Neural cell (in vitro differentiated cells): ENCODE measurements around the gene SLC6A11. TPM values are rescaled to one million over a fixed set of nuclear protein-coding genes. Genes with fewer than 3 reads are reported as not detected.

ENCODE experiments used
- H2AFZ ChIP-seq: fragments of 200-600, 300-800 bp; sonication (generic), shearing (Covaris generic); 2 replicates; pipeline ENCODE4 v1.6.0; 2014; ENCODE audit warnings: low read depth, mild to moderate bottlenecking, antibody characterized with exemption, low read length, moderate library complexity
- H3F3A ChIP-seq: fragments of 200-600 bp; shearing (Covaris generic); 2 replicates; pipeline ENCODE4 v1.6.1; 2016; ENCODE audit warnings: mild to moderate bottlenecking, moderate library complexity, mixed read lengths, antibody characterized with exemption, low read length; ENCODE audit not compliant: insufficient read depth, poor library complexity, severe bottlenecking
- H3K27ac ChIP-seq: fragments of 200-600, 300-800 bp; sonication (generic), shearing (Covaris generic); 2 replicates; pipeline ENCODE4 v1.5.1; 2014; ENCODE audit warnings: mild to moderate bottlenecking, low read length, moderate library complexity
- H3K27me3 ChIP-seq: fragments of 300-800, 200-600 bp; sonication (generic), shearing (Covaris generic); 2 replicates; pipeline ENCODE4 v1.6.0; 2014; ENCODE audit warnings: mild to moderate bottlenecking, low read depth, low read length, moderate library complexity; ENCODE audit not compliant: insufficient read depth
- H3K36me3 ChIP-seq: fragments of 300-800, 200-600 bp; sonication (generic), shearing (Covaris generic); 2 replicates; pipeline ENCODE4 v1.5.1; 2014; ENCODE audit warnings: mild to moderate bottlenecking, antibody characterized with exemption, low read length, moderate library complexity; ENCODE audit not compliant: insufficient read depth
- H3K4me2 ChIP-seq: fragments of 300-800, 200-600 bp; sonication (generic), shearing (Covaris generic); 2 replicates; pipeline ENCODE4 v1.6.0; 2014; ENCODE audit warnings: mild to moderate bottlenecking, low read length
- H3K4me3 ChIP-seq: fragments of 300-800, 200-600 bp; sonication (generic), shearing (Covaris generic); 2 replicates; pipeline ENCODE4 v1.5.1; 2014; ENCODE audit warnings: mild to moderate bottlenecking, low read length, moderate library complexity
- H3K79me2 ChIP-seq: fragments of 200-600 bp; shearing (Covaris generic); replicated peaks from 2 replicates; pipeline ENCODE4 v1.6.0; 2014; ENCODE audit warnings: mild to moderate bottlenecking, low read length, moderate library complexity; ENCODE audit not compliant: insufficient read depth
- H3K9ac ChIP-seq: fragments of 300-800, 200-600 bp; sonication (generic), shearing (Covaris generic); 2 replicates; pipeline ENCODE4 v1.6.1; 2016; ENCODE audit warnings: mild to moderate bottlenecking, low read length, mixed read lengths
- H3K9me2 ChIP-seq: fragments of 200-600 bp; shearing (Covaris generic); 2 replicates; pipeline ENCODE4 v1.6.1; 2016; ENCODE audit warnings: mild to moderate bottlenecking, low read length, mixed read lengths; ENCODE audit not compliant: insufficient read depth
- H3K9me3 ChIP-seq: fragments of 200-600, 300-800 bp; sonication (generic), shearing (Covaris generic); 2 replicates; pipeline ENCODE4 v1.6.1; 2016; ENCODE audit warnings: mild to moderate bottlenecking, mixed run types, low read length, moderate library complexity, mixed read lengths
- H4K20me1 ChIP-seq: fragments of 200-600 bp; shearing (Covaris generic); 2 replicates; pipeline ENCODE4 v1.6.1; 2016; ENCODE audit warnings: mild to moderate bottlenecking, mixed run types; ENCODE audit not compliant: insufficient read depth
- CTCF ChIP-seq: fragments of 450-650 bp; IDR thresholded peaks from 2 replicates; pipeline ENCODE4 v1.5.1; 2014; ENCODE audit warnings: antibody characterized with exemption, mild to moderate bottlenecking, moderate library complexity; ENCODE audit not compliant: poor library complexity, severe bottlenecking
- EP300 ChIP-seq: fragments of 450-650 bp; conservative IDR thresholded peaks from 2 replicates; pipeline ENCODE4 v1.6.1; 2014; ENCODE audit warnings: antibody characterized with exemption, mild to moderate bottlenecking, moderate library complexity; ENCODE audit not compliant: poor library complexity, severe bottlenecking
- EZH2 ChIP-seq: fragments of 200-600, 300-800 bp; shearing (Covaris generic), sonication (generic); IDR thresholded peaks from 2 replicates; pipeline ENCODE4 v1.6.1; 2014; ENCODE audit warnings: antibody characterized with exemption, low read length, borderline replicate concordance, mild to moderate bottlenecking; ENCODE audit not compliant: insufficient read depth, poor library complexity, severe bottlenecking
- MXI1 ChIP-seq: fragments of 450-650 bp; conservative IDR thresholded peaks from 2 replicates; pipeline ENCODE4 v1.6.1; 2014; ENCODE audit warnings: antibody characterized with exemption, mild to moderate bottlenecking; ENCODE audit not compliant: poor library complexity, severe bottlenecking
- POLR2AphosphoS5 ChIP-seq: IDR thresholded peaks from 2 replicates; pipeline ENCODE4 v1.6.1; 2012
- RAD21 ChIP-seq: fragments of 450-650 bp; conservative IDR thresholded peaks from 2 replicates; pipeline ENCODE4 v1.6.1; 2014; ENCODE audit warnings: antibody characterized with exemption, mild to moderate bottlenecking, moderate library complexity
- SMC3 ChIP-seq: fragments of 450-650 bp; conservative IDR thresholded peaks from 2 replicates; pipeline ENCODE4 v1.6.1; 2014; ENCODE audit warnings: antibody characterized with exemption, mild to moderate bottlenecking, moderate library complexity; ENCODE audit not compliant: poor library complexity
- TAF1 ChIP-seq: IDR thresholded peaks from 2 replicates; pipeline ENCODE4 v1.6.1; 2012; ENCODE audit warnings: low read depth
- polyA plus RNA-seq: library from polyadenylated mRNA; depleted of rRNA; stranded (reverse); fragments of >200 nt; gene quantifications from 2 replicates; pipeline ENCODE4 v1.2.3, GENCODE V29; 2014
- TF ChIP-seq, protein P1 (sequence below): IDR thresholded peaks from 2 replicates; pipeline ENCODE4 v1.6.1; 2012; ENCODE audit warnings: borderline replicate concordance

The SLC6A11 gene
- polyA plus RNA-seq, 1 donor from 2014 or later = 4.2 TPM

- H3K4me3 ChIP-seq = no peak overlapping the region
- H4K20me1 ChIP-seq = no peaks in the 10 kb centered on the region
- no peaks in the 10 kb centered on the region for H3K9me3 ChIP-seq
- TF ChIP-seq POLR2AphosphoS5 = no peak
- TF ChIP-seq SMC3 = no peak
- TF ChIP-seq MXI1 = no peak
- no peak for TF ChIP-seq EP300
- no peak for TF ChIP-seq TAF1
- TF ChIP-seq, protein P1, sequence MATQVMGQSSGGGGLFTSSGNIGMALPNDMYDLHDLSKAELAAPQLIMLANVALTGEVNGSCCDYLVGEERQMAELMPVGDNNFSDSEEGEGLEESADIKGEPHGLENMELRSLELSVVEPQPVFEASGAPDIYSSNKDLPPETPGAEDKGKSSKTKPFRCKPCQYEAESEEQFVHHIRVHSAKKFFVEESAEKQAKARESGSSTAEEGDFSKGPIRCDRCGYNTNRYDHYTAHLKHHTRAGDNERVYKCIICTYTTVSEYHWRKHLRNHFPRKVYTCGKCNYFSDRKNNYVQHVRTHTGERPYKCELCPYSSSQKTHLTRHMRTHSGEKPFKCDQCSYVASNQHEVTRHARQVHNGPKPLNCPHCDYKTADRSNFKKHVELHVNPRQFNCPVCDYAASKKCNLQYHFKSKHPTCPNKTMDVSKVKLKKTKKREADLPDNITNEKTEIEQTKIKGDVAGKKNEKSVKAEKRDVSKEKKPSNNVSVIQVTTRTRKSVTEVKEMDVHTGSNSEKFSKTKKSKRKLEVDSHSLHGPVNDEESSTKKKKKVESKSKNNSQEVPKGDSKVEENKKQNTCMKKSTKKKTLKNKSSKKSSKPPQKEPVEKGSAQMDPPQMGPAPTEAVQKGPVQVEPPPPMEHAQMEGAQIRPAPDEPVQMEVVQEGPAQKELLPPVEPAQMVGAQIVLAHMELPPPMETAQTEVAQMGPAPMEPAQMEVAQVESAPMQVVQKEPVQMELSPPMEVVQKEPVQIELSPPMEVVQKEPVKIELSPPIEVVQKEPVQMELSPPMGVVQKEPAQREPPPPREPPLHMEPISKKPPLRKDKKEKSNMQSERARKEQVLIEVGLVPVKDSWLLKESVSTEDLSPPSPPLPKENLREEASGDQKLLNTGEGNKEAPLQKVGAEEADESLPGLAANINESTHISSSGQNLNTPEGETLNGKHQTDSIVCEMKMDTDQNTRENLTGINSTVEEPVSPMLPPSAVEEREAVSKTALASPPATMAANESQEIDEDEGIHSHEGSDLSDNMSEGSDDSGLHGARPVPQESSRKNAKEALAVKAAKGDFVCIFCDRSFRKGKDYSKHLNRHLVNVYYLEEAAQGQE = no peak
- no peak for TF ChIP-seq RAD21
- TF ChIP-seq EZH2 = no peak
- TF ChIP-seq CTCF = no peak
- H3K9me2 ChIP-seq = no peaks in the 10 kb centered on the region
- no peak overlapping the region for H3K27ac ChIP-seq
- no peak overlapping the region for H3K4me2 ChIP-seq
- no peaks in the 10 kb centered on the region for H3K79me2 ChIP-seq
- H3K36me3 ChIP-seq = no peaks in the 10 kb centered on the region
- no peak overlapping the region for H2AFZ ChIP-seq
- H3K27me3 ChIP-seq = no peaks in the 10 kb centered on the region
- no peak overlapping the region for H3K9ac ChIP-seq
- H3F3A ChIP-seq = no peaks in the 10 kb centered on the region
These were observed 123.5 kb downstream of the SLC6A11 start for GRCh38 chr3:10939556-10939955.

- H3K4me3 ChIP-seq = no peak overlapping the region
- H3K79me2 ChIP-seq = no peaks in the 10 kb centered on the region
- no peaks in the 10 kb centered on the region for H3K9me2 ChIP-seq
- H3K4me2 ChIP-seq = no peak overlapping the region
- no peaks in the 10 kb centered on the region for H3F3A ChIP-seq
- TF ChIP-seq POLR2AphosphoS5 (no peak), MXI1 (no peak), EP300 (no peak), TAF1 (no peak), EZH2 (no peak), CTCF (no peak), RAD21 (no peak), SMC3 (no peak)
- TF ChIP-seq, protein P1 = no peak
- no peak overlapping the region for H2AFZ ChIP-seq
- no peaks in the 10 kb centered on the region for H4K20me1 ChIP-seq
- no peaks in the 10 kb centered on the region for H3K27me3 ChIP-seq
- H3K27ac ChIP-seq = no peak overlapping the region
- no peaks in the 10 kb centered on the region for H3K9me3 ChIP-seq
- no peak overlapping the region for H3K9ac ChIP-seq
- no peaks in the 10 kb centered on the region for H3K36me3 ChIP-seq
These were observed 124.1 kb downstream of the SLC6A11 start for GRCh38 chr3:10940106-10940505.
